ENCODE results near the gene LIFR.

DNA sequence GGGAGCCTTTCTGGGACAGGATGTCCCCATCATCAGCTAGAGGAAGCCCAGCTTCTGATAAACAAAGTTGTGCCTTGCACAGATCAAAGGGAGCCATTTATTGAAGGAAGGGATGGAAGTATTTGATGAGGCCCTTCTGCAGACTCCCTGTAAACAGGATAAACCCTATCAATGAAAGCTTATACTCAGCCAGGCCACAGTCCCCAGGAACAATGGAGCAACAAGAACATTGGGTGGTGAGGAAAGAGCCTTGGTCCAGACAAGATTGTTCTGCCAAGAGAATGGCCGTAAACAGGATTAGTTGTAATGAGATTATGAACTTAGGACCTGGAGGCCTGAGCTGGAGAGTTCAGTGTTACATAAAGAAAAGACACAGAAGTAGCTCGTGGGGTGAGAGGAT lies 40.5 kb upstream of the LIFR start:
- no peak for TF ChIP-seq CTCF (conservative IDR thresholded peaks at IDR 0.05; ENCODE audit: low read depth, low read length)
- TF ChIP-seq EZH2 (IDR thresholded peaks at IDR 0.05; ENCODE audit: borderline replicate concordance, low read depth, low read length, poor library complexity, severe bottlenecking), result no peak

All from A673 (cell line).